K562 (cell line): ENCODE results near the gene EIF2S1. TPM values are rescaled to one million over a fixed set of nuclear protein-coding genes. Genes with fewer than 3 reads are reported as not detected.

Experiments used
- ATAC-seq: fragments of 200-7000 bp; cut with Tn5 transposase; 3 replicates; pipeline ENCODE4 v1.9.1; 2020; ENCODE audit warnings: moderate library complexity
- BruUV-seq: library from RNA; stranded (reverse); fragments of 400-500 nt; replicated peaks from 2 replicates; lab custom pipeline; 2021; lab: Mats Ljungman, UMichigan
- CTCF ChIA-PET: fragments of 300-600 bp; formaldehyde crosslinking; extraction: SDS; loops from one replicate; lab custom pipeline; 2021; ENCODE audit warnings: low intra/inter-chr PET ratio; lab: Yijun Ruan, JAX
- POLR2A ChIA-PET: fragments of 300-600, 350-650 bp; sonication (Branson Sonifier 250); formaldehyde crosslinking; extraction: SDS; loops from one replicate; lab custom pipeline; 2021; ENCODE audit warnings: antibody characterized with exemption, inconsistent platforms; lab: Yijun Ruan, JAX
- DNase-seq, 4 experiments: peaks; one replicate each; pipeline versions ENCODE4 v3.0.0 to v3.0.0-alpha.2; 2011 to 2018; ENCODE audit warnings: low spot score in 3 of 4, mixed read lengths in 3 of 4; ENCODE audit errors: extremely low read depth in 1 of 4
- FAIRE-seq: peaks from 2 replicates; lab custom pipeline; 2011; peaks lifted over from hg19 to GRCh38; lab: Jason Lieb, UNC
- H2AFZ ChIP-seq: 2 replicates; pipeline ENCODE4 v1.6.0; 2011; ENCODE audit warnings: low read depth, low read length, control low read depth, inconsistent platforms
- H3K27ac ChIP-seq: fragments of 200-600 bp; 3 replicates; pipeline ENCODE4 v1.8.0; 2011; ENCODE audit warnings: low read depth, mild to moderate bottlenecking, control low read depth, inconsistent platforms, low read length, moderate library complexity, mixed read lengths; ENCODE audit errors: extremely low read depth
- H3K27me3 ChIP-seq, 2 experiments: fragments of 300-600 bp in 1 of 2; 2 replicates in 1 of 2; 3 replicates in 1 of 2; pipeline versions ENCODE4 v1.6.0 to v1.8.0; 2011; ENCODE audit warnings: inconsistent platforms in 2 of 2, low read length in 2 of 2, mild to moderate bottlenecking in 1 of 2, mixed read lengths in 1 of 2, moderate library complexity in 1 of 2; ENCODE audit not compliant: control insufficient read depth in 2 of 2, insufficient read depth in 2 of 2
- H3K36me3 ChIP-seq: fragments of 300-600 bp; 3 replicates; pipeline ENCODE4 v1.8.0; 2011; ENCODE audit warnings: mild to moderate bottlenecking, low read length, inconsistent platforms; ENCODE audit not compliant: control insufficient read depth, insufficient read depth
- H3K4me1 ChIP-seq, 2 experiments: fragments of 200-600 bp in 1 of 2; replicated peaks in 1 of 2; 2 replicates in 1 of 2; 3 replicates in 1 of 2; pipeline versions ENCODE4 v1.5.1 to v1.8.0; 2011; ENCODE audit warnings: inconsistent platforms in 2 of 2, low read length in 2 of 2, mild to moderate bottlenecking in 1 of 2, mixed read lengths in 1 of 2, moderate library complexity in 1 of 2; ENCODE audit not compliant: control insufficient read depth in 2 of 2, insufficient read depth in 2 of 2
- H3K4me2 ChIP-seq: 2 replicates; pipeline ENCODE4 v1.6.1; 2011; ENCODE audit warnings: low read length, control low read depth, inconsistent platforms, mixed read lengths; ENCODE audit not compliant: insufficient read depth
- H3K4me3 ChIP-seq: fragments of 200-600 bp; sonication (generic), shearing (Covaris generic); 2 replicates; pipeline ENCODE4 v1.5.1; 2016; ENCODE audit warnings: control low read depth, inconsistent platforms
- H3K79me2 ChIP-seq: fragments of 200-600 bp; 3 replicates; pipeline ENCODE4 v1.8.0; 2011; ENCODE audit warnings: low read length, inconsistent platforms; ENCODE audit not compliant: control insufficient read depth, insufficient read depth
- H3K9ac ChIP-seq, 2 experiments: 2 replicates each; pipeline versions ENCODE4 v1.6.0 to v1.6.1; 2011; ENCODE audit warnings: low read depth in 2 of 2, low read length in 2 of 2, control low read depth in 1 of 2, inconsistent platforms in 1 of 2, mild to moderate bottlenecking in 1 of 2, mixed read lengths in 1 of 2; ENCODE audit not compliant: insufficient read depth in 1 of 2
- H3K9me1 ChIP-seq: one replicate; pipeline ENCODE4 v1.6.0; 2011; ENCODE audit warnings: inconsistent platforms, mild to moderate bottlenecking, low read length, moderate library complexity; ENCODE audit not compliant: control insufficient read depth, insufficient read depth
- H3K9me3 ChIP-seq: replicated peaks from 2 replicates; pipeline ENCODE4 v1.5.1; 2011; ENCODE audit warnings: low read depth, low read length, inconsistent platforms; ENCODE audit not compliant: control insufficient read depth, insufficient read depth
- H4K20me1 ChIP-seq: replicated peaks from 2 replicates; pipeline ENCODE4 v1.6.1; 2011; ENCODE audit warnings: low read length, inconsistent platforms, mixed read lengths; ENCODE audit not compliant: control insufficient read depth, insufficient read depth
- CEBPB ChIP-seq: fragments of 450-650 bp; IDR thresholded peaks from 2 replicates; pipeline ENCODE4 v1.6.1; 2016; ENCODE audit warnings: missing genetic modification characterization, missing compliant biosample characterization
- MYNN ChIP-seq, 2 experiments: sonication (generic); formaldehyde crosslinking in 1 of 2; IDR thresholded peaks; 2 replicates each; pipeline versions ENCODE4 v1.5.0 to v1.6.1; 2016 to 2020; ENCODE audit warnings: antibody characterized with exemption in 1 of 2, missing genetic modification reagents in 1 of 2
- SNIP1 ChIP-seq: fragments of 450-650 bp; IDR thresholded peaks from 2 replicates; pipeline ENCODE4 v1.7.1; 2017; ENCODE audit warnings: low read depth, mild to moderate bottlenecking
- ZFP36 ChIP-seq: fragments of 150-350 bp; IDR thresholded peaks from 2 replicates; pipeline ENCODE4 v1.6.1; 2018; ENCODE audit warnings: low read length, low read depth; ENCODE audit not compliant: partially characterized antibody
- ZFX ChIP-seq: sonication (generic); formaldehyde crosslinking; IDR thresholded peaks from 2 replicates; pipeline ENCODE4 v1.8.0; 2022; ENCODE audit warnings: mild to moderate bottlenecking, missing genetic modification reagents, moderate library complexity
- WGBS: fragments of 100-300 bp; shearing (Covaris generic); methylation state at CpG from one replicate; pipeline ENCODE4 v1.1.6; 2016; ENCODE audit warnings: low coverage, mixed read lengths; ENCODE audit not compliant: insufficient coverage; ENCODE audit errors: missing lambda C conversion rate; 5-methylcytosine and 5-hydroxymethylcytosine counted together
- in situ Hi-C: fragments of 300-500 bp; cut with MboI; formaldehyde crosslinking; loops from 4 replicates; pipeline ENCODE4 v1.15.0; 2018; ENCODE audit warnings: inconsistent platforms, mixed read lengths
- intact Hi-C: fragments of 100-400 bp; cut with micrococcal nuclease; formaldehyde crosslinking; loops from 2 replicates; pipeline ENCODE4 v1.14.2; 2022
- polyA plus RNA-seq, 8 experiments: library from polyadenylated mRNA; depleted of rRNA in 4 of 8; stranded (reverse) in 5 of 8; unstranded in 3 of 8; fragments of >200 nt; fragmentation: Nextera tagmentation in 2 of 8; fragmentation: Illumina TruSeq in 1 of 8; extraction: Ambion mirVana in 2 of 8; extraction: Trizol in 1 of 8; gene quantifications; 2 replicates each; pipeline versions ENCODE4 v1.2.1 to v1.2.3, GENCODE V29; 2011 to 2014; ENCODE audit warnings: inconsistent platforms in 1 of 8, missing spikeins in 1 of 8
- total RNA-seq, 7 experiments: library from RNA; depleted of rRNA in 6 of 7; stranded (reverse); fragments of >200 nt in 6 of 7; fragmentation: Illumina TruSeq in 2 of 7; extraction: Trizol in 2 of 7; gene quantifications; 2 replicates each; pipeline versions ENCODE4 v1.2.1 to v1.2.3, GENCODE V29; 2011 to 2021; ENCODE audit warnings: low replicate concordance in 1 of 7

EIF2S1 gene
- total and polyA plus RNA-seq, 9 of the 15 experiments (the other 6 are each of a cell fraction or from before 2014, with no cell fraction given): 216 to 1,018 (median 332) TPM

- TF ChIP-seq ZFP36 (peak; percentile 68), MYNN (IDR thresholded peaks at IDR 0.05) (no peak), MYNN (CRISPR knock-in tag; IDR thresholded peaks at IDR 0.05) (no peak), ZFX (CRISPR knock-in tag) (0 out of 2 replicates have a peak, but pooled peaks have one; percentile 25)
Measured at GRCh38 chr14:67428501-67429031, 68.4 kb downstream of the EIF2S1 start (continued).

- Histone ChIP-seq H3K4me3 (no peak overlapping the region), H3K36me3 (no peaks in the 10 kb centered on the region), H3K27ac (no peak overlapping the region), H3K4me1 (peaks cover 12 to 28% of the 10 kb centered on the region in 2 experiments; a peak in 4 of 5 replicates), H3K27me3 (peaks cover 2 to 5% of the 10 kb centered on the region in 2 experiments; a peak in 2 of 5 replicates), H4K20me1 (no peaks in the 10 kb centered on the region), H3K9me1 (no peaks in the 10 kb centered on the region), H2AFZ (no peak overlapping the region), H3K79me2 (no peaks in the 10 kb centered on the region), H3K9me3 (no peaks in the 10 kb centered on the region), H3K9ac (no peak overlapping the region), H3K4me2 (no peak overlapping the region)
- no peak for DNase-seq
- TF ChIP-seq CEBPB (peak; percentile 39), SNIP1 (no peak)
- ATAC-seq: no peak
- no peak for FAIRE-seq
- ChIA-PET CTCF (no interaction called here), POLR2A (no interaction called here)
- no TSS peak for BruUV-seq
- 54% methylated on average over 9 of the region's 9 CpGs for WGBS
- intact Hi-C loops: loop anchor here (5.0 kb wide), 2 partner anchors 88 to 273 kb away; partner anchors contain the start of gene RDH12
- in situ Hi-C loops: loop anchor here (10.0 kb wide), 2 partner anchors 145 to 275 kb away; partner anchors contain the start of gene RDH12
Measured at GRCh38 chr14:67429510-67430205, 69.5 kb downstream of the EIF2S1 start.
